HPDE6-E6E7 (cell line): ENCODE data around the gene CEL.

Source experiments
- DNase-seq: peaks from one replicate; pipeline ENCODE4 v3.0.0; 2011; ENCODE audit warnings: missing footprints; ENCODE audit errors: extremely low spot score

Gene CEL

DNA sequence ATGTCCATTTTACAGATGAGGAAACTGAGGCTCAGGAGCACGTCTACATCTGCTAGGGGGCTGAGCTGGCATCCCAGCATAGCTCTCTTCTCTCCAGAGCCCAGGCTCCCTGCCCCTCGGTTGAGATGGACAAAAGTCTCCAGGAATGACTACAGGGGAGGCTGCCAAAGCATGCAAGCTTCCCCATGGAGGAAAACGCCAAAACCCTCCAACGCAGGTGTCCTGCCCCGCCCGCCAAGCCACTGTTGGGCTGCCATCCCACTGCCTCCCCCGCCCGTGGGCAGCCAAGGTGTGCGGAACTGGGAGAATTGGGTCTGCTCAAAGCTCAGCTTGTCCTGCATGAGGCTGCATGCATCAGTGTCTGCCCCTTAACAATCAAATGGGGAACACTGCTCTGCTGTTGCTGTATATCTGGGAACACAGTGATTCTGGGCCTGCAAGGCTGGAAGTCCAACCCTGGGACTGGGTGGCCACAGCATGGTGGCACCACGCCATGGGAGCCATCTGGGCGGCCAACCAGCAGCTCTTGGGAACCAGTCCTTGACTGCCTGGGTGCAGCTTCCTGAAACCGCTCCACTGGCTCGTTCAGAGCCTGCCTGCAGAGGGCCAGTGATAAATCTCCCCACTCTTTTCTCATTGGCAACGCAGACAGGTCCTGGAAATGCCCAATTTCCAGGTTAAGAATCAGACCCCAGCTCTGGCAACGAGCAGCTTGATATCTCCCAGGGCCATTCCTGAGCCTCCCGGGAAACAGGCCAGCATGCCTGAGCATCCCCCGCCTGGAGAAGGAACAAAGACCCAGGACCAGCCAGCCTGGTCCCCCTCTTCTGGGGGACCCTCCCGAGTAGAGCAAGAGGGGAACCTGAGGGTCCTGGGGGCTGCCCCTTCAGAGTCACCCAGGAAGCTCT lies 55.7 kb downstream of the CEL start:
- DNase-seq, result no peak

- no peak for DNase-seq
Measured at GRCh38 chr9:133118179-133118520, 56.4 kb downstream of the CEL start.

DNA sequence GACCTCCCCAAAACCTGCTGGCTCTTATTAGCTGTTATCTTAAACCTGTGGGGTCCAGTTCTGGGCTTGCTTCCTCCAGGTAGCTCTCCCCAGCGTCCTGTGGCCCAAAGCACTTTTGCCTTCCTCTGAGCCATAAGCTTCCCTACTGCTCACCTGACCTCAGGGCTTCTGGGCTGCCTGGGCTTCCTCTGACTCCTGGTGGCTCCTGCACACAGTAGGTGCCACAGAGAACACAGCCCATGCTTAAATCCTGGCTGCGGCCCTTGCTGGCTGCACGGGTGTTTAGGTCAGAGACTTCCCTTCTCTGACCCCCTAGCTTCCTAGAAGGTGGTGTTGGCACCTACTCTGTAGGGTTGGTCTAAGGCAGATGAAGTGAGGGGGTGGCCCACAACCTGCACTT lies 56.8 kb downstream of the CEL start:
- no peak for DNase-seq

DNA sequence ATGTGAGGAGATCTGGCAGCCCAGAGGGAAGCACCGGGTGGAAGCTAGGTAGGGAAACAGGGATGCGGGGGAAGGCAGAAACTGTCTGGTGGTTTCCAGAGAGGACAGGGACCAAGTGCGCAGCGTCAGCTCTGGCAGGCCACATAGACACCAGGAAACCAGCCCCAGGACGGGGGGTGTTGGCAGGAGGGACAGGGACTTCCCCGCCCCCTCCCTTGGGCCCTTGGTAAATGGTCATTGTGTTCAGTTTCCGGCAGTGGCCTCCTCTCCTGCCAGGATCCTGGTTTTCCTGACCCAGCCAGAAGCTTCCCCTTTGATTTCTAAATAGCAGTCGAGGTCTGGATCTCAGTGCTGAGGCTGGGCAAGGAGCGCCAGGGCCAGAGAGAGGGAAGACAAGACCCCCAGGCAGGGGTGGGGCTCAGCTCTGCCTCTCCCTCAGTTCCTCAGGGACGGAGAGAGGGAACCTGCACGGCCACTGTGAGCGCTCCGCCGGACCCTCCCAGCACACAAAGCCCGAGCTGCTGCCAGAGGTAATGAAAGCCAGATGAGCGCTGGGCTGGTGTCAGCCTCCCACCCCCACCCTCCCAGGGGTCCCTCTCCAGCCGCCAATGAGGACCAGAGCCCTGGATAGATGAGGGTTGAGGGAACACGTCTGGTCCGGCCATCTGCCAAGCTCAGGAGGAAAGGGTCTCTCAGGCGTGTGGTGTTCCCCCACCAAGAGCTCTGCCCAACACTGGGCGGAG lies 57.5 kb downstream of the CEL start:
- no peak for DNase-seq

GRCh38 chr9:133119846-133120500 lies 58.2 kb downstream of the CEL start:
- no peak for DNase-seq

- no peak for DNase-seq
Measured at GRCh38 chr9:133120501-133121197, 58.9 kb downstream of the CEL start.
